Measurements from ENCODE around the gene NALCN. TPM values are rescaled to one million over a fixed set of nuclear protein-coding genes. Genes with fewer than 3 reads are reported as not detected.

NALCN gene
- total RNA-seq, 2 donors from 2014 or later, result not detected

DNA sequence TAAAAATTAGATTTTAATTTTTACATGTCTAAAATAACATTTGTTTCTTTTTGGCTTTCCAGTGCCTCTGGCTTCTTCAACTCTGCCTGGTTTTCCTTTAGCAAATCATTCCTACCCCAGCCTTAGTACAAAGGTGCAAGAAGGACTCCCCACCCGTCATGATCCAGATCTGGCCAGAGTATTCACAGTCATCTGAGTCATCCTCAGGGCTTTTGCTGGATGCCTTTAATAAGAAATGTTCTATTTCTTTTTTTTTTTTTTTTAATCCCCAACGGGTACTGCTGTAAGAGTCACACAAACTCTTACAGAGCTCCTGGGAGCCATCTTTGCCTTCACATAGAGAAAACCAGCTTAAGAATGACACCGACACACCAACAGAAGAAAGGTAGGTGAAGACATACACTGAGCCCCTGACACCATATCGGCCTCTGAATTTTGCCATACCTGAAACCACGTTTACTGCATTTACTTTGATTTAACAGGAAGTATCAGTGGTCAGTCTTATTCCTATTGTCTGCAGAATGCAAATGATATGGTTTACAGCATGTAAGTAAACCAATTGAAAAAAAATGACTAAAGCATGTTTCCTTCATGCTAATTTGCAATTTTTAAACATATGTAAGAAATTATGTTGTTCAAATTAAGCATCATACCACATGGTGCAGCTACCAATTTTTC, 184.4 kb downstream of the NALCN start:
- H3K27me3 Mint-ChIP-seq, result no peaks in the 10 kb centered on the region
- ATAC-seq, result no peak
- H3K9me3 ChIP-seq (ENCODE audit: control insufficient read depth, low read length, poor library complexity, severe bottlenecking), result no peaks in the 10 kb centered on the region
- H3K36me3 Mint-ChIP-seq (ENCODE audit: low read depth), result no peaks in the 10 kb centered on the region
- no peak overlapping the region for H3K27ac Mint-ChIP-seq
- H3K4me1 Mint-ChIP-seq, result no peaks in the 10 kb centered on the region
- H3K4me3 Mint-ChIP-seq, result no peak overlapping the region
- DNase-seq, result no peak

DNA sequence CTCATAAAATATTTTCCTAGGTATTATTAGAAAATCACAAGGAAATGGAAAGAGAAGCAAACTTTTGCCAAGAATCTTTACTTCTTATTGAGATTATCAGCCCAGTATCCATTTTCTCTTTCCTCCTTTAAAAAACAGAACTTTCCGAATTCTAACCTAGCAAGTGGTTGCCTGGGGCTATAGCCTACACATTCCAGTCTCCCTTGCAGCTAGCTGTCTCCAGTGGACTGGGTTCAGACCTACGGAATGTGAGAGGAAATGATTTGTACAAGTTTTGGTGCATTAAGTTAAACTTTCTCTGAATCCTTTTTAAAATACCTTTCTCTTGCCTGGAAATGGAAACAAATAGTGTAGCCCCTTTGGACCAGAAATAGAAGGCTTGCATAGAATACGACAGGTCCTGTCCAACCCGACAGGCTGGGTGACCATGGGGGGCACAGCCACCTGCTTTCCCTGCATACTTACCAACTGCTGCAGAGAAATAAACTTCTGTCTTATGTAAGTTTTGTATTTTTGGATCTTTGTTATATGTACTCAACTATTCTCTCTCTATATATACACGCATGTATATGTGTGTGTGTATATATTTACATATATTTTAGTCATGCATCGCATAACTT, 185.9 kb downstream of the NALCN start:
- Mint-ChIP-seq H3K27ac (no peak overlapping the region), H3K36me3 (ENCODE audit: low read depth) (no peaks in the 10 kb centered on the region), H3K27me3 (no peaks in the 10 kb centered on the region), H3K4me3 (no peak overlapping the region), H3K4me1 (no peaks in the 10 kb centered on the region)
- DNase-seq, result no peak
- no peaks in the 10 kb centered on the region for H3K9me3 ChIP-seq (ENCODE audit: control insufficient read depth, low read length, poor library complexity, severe bottlenecking)
- no peak for ATAC-seq

GRCh38 chr13:101219609-101220265, 196.6 kb downstream of the NALCN start:
- H3K36me3 Mint-ChIP-seq (ENCODE audit: low read depth), result no peaks in the 10 kb centered on the region
- no peaks in the 10 kb centered on the region for H3K4me1 Mint-ChIP-seq
- H3K27ac Mint-ChIP-seq, result no peak overlapping the region

DNA sequence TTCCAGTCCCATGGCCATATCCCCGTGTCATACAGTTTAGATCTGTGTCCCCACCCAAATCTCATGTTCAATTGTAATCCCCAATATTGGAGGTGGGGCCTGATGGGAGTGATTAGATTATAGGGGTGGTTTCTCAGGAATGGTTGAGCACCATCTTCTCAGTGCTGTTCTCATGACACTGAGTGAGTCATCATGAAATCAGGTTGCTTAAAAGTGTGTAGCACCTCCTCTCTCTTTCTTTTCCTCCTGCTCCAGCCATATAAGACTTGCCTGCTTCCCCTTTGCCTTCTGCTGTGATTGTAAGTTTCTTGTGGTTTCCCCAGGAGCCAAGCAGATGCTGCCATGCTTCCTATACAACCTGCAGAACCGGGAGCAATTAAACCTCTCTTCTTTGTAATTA, 197.8 kb downstream of the NALCN start:
- ATAC-seq (no peak), DNase-seq (no peak)
- Mint-ChIP-seq H3K4me1 (no peaks in the 10 kb centered on the region), H3K4me3 (no peak overlapping the region), H3K27ac (no peak overlapping the region), H3K36me3 (ENCODE audit: low read depth) (no peaks in the 10 kb centered on the region), H3K27me3 (no peaks in the 10 kb centered on the region)
- H3K9me3 ChIP-seq (ENCODE audit: control insufficient read depth, low read length, poor library complexity, severe bottlenecking), result no peaks in the 10 kb centered on the region

More at GRCh38 chr13:101219609-101220265, 196.6 kb downstream of the NALCN start:
- DNase-seq, result no peak
- ATAC-seq, result no peak
- Mint-ChIP-seq H3K4me3 (no peak overlapping the region), H3K27me3 (no peaks in the 10 kb centered on the region)
- no peaks in the 10 kb centered on the region for H3K9me3 ChIP-seq (ENCODE audit: control insufficient read depth, low read length, poor library complexity, severe bottlenecking)

DNA sequence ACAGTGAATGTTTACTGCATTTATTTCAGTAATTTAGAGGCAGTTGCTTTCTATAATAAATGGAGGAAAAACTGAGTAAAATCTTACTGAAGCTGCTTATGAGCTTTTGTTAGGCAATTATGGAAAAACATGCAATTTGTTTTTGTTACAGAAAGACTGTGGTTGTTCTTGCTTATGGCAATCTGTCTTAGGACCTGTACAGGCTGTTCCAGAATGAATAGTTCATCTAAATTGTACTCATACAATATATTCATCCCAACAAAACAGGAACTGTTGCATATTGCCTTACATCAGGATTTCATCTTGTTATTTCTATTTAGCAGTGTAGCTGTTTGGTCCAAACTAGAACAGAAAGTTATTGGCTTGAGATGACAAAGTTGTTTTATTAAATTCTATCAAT, 199.2 kb downstream of the NALCN start:
- no peaks in the 10 kb centered on the region for H3K27me3 Mint-ChIP-seq
- no peak overlapping the region for H3K27ac Mint-ChIP-seq
- ATAC-seq (no peak), DNase-seq (no peak)
- no peaks in the 10 kb centered on the region for H3K4me1 Mint-ChIP-seq
- H3K4me3 Mint-ChIP-seq, result no peak overlapping the region
- H3K36me3 Mint-ChIP-seq (ENCODE audit: low read depth), result no peaks in the 10 kb centered on the region
- no peaks in the 10 kb centered on the region for H3K9me3 ChIP-seq (ENCODE audit: control insufficient read depth, low read length, poor library complexity, severe bottlenecking)

DNA sequence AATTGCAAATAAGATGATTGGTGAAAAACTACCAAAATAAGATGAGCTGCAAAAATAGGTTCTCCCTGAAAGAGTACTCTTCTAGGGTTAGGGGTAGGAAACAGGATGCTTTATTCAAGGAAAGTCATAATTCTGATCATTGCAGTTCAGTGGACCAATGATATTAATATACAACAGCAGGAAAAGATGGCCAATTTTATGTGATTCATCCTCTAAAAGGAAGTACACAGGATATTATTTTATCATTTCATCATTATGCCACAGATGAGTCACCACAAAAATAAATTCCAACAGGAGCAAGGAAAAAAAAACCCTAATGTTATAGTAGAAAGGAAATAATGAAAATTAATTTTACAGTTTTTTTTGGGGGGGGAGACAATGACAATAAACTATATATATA, 205.0 kb downstream of the NALCN start:
- no peaks in the 10 kb centered on the region for H3K4me1 Mint-ChIP-seq

GRCh38 chr13:101210774-101211173, 205.5 kb downstream of the NALCN start:
- H3K27ac Mint-ChIP-seq, result no peak overlapping the region
- ATAC-seq, result no peak
- H3K4me3 Mint-ChIP-seq, result no peak overlapping the region
- DNase-seq, result no peak
- no peaks in the 10 kb centered on the region for H3K4me1 Mint-ChIP-seq
- H3K9me3 ChIP-seq (ENCODE audit: control insufficient read depth, low read length, poor library complexity, severe bottlenecking), result no peaks in the 10 kb centered on the region
- no peaks in the 10 kb centered on the region for H3K27me3 Mint-ChIP-seq
- H3K36me3 Mint-ChIP-seq (ENCODE audit: low read depth), result no peaks in the 10 kb centered on the region

More for the DNA sequence above, 205.0 kb downstream of the NALCN start:
- ATAC-seq (no peak), DNase-seq (no peak)
- H3K27ac Mint-ChIP-seq, result no peak overlapping the region
- no peaks in the 10 kb centered on the region for H3K27me3 Mint-ChIP-seq
- no peaks in the 10 kb centered on the region for H3K36me3 Mint-ChIP-seq (ENCODE audit: low read depth)
- H3K4me3 Mint-ChIP-seq, result no peak overlapping the region
- no peaks in the 10 kb centered on the region for H3K9me3 ChIP-seq (ENCODE audit: control insufficient read depth, low read length, poor library complexity, severe bottlenecking)

DNA sequence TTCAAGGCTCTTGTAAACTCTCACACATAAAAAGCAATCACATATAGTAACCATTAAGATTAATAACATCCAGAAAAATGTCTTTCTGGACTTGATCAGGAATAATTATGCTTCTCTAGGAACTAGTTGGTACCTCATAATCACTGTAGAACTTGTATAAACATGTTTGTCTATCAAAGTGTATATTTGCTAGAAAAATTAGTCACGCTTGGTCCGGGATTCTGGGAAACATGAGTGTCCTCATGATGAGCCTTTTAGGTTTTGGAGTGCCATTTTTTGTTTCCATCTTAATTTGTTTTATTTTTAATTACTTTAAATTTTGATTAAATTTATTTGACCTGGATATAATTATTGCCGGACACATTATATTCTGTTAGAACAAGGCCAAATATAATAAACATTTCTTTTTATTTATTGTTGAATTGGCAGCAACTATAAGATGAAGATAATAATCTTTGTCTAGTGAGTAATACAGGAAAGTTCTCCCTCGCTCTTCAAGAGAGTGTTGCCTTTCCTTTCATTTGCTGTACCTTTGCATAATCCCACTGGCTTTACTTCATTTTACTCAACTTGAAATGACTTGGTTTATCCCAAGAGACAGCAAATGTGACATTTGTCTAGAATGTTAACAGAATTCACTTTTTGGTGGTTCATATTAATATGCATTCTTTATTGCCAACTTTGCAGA, 207.0 kb downstream of the NALCN start:
- DNase-seq (no peak), ATAC-seq (no peak)
- H3K9me3 ChIP-seq (ENCODE audit: control insufficient read depth, low read length, poor library complexity, severe bottlenecking), result no peaks in the 10 kb centered on the region
- no peaks in the 10 kb centered on the region for H3K27me3 Mint-ChIP-seq
- no peaks in the 10 kb centered on the region for H3K36me3 Mint-ChIP-seq (ENCODE audit: low read depth)
- H3K4me1 Mint-ChIP-seq, result no peaks in the 10 kb centered on the region
- H3K4me3 Mint-ChIP-seq, result no peak overlapping the region
- H3K27ac Mint-ChIP-seq, result no peak overlapping the region

DNA sequence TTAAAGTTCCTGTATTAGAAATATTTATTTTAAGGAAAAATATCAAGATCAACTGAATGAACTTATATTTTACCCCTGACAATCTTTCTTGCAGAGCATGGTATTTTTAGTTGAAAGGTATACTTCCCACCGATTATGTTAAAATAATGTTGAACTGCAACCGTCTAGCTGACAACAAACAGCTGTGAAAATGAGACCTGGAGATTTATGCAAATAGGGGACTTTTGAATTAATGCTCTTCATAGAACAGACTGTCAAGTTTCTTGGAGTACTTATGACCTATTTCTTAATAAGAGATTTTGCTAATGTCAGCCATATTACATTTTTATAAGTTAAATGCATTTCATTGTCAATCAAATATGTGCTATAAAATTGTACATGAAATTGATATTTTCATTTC, 210.9 kb downstream of the NALCN start:
- Mint-ChIP-seq H3K27me3 (peaks cover 6% of the 10 kb centered on the region), H3K36me3 (ENCODE audit: low read depth) (no peaks in the 10 kb centered on the region), H3K4me1 (no peaks in the 10 kb centered on the region), H3K27ac (no peak overlapping the region), H3K4me3 (no peak overlapping the region)
- DNase-seq, result no peak
- ATAC-seq, result no peak
- no peaks in the 10 kb centered on the region for H3K9me3 ChIP-seq (ENCODE audit: control insufficient read depth, low read length, poor library complexity, severe bottlenecking)

DNA sequence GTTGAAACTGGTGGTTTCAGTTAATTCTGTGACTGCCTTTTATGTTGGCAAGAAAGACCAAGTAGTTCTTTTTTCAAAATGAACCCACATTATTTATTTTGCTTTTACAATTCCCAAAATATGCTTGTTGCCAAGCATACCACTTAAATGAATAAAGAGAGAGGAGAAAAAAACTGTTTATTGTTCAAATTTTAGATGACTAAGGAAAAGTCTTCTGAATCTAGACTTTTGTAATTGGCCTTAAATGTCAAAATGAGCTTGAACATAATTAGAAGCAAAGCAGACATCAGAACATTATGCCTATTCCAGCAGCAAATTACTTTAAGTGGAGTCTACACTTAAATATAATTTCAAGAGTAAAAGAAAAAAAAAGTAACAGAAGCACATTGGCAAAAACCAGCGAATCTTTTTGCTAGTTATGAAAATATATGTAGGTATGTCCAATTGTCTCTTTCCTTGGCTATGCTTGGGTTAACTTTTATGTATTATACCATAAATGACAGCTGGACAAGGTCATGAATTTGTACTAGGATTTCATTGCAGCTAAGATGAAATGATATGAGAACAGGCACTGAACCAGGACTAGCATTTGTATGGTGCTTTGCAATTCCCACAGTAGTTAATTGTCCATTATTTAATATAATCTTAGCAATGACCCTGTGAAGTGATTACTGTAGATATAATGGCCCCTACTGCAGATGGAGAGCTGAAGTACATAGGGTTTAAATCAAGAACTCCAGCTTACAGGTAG, 211.9 kb downstream of the NALCN start:
- Mint-ChIP-seq H3K4me3 (no peak overlapping the region), H3K27me3 (peaks cover 12% of the 10 kb centered on the region), H3K27ac (no peak overlapping the region), H3K36me3 (ENCODE audit: low read depth) (no peaks in the 10 kb centered on the region), H3K4me1 (no peaks in the 10 kb centered on the region)
- ATAC-seq (no peak), DNase-seq (no peak)
- no peaks in the 10 kb centered on the region for H3K9me3 ChIP-seq (ENCODE audit: control insufficient read depth, low read length, poor library complexity, severe bottlenecking)

GRCh38 chr13:101202590-101202989, 213.7 kb downstream of the NALCN start:
- no peak for DNase-seq
- H3K27ac Mint-ChIP-seq, result no peak overlapping the region

DNA sequence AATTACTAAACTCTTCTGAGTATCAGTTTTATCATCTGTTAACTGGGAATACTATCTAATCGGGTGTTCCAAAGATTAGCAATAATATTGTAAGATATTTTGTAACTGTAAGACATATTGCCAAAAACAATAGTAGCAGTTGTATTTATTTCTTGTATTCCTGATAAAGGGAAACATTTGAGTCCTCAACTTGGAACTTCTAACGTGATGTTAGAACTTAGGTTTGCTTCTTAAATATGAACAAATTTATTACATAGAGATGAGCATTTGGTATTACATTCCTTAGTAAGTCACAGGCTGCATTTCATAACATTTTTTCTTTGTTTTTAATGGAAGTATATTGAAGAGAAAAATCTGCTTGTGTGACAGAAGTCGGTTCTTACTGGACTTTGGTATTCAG, 225.3 kb downstream of the NALCN start:
- DNase-seq, result no peak
- no peak overlapping the region for H3K4me3 Mint-ChIP-seq
- ATAC-seq, result no peak
- no peaks in the 10 kb centered on the region for H3K36me3 Mint-ChIP-seq (ENCODE audit: low read depth)
- peaks cover 6% of the 10 kb centered on the region for H3K27me3 Mint-ChIP-seq
- H3K4me1 Mint-ChIP-seq, result peaks cover 2% of the 10 kb centered on the region
- no peak overlapping the region for H3K27ac Mint-ChIP-seq
- H3K9me3 ChIP-seq (ENCODE audit: control insufficient read depth, low read length, poor library complexity, severe bottlenecking), result no peaks in the 10 kb centered on the region

More at GRCh38 chr13:101202590-101202989, 213.7 kb downstream of the NALCN start:
- Mint-ChIP-seq H3K27me3 (peaks cover 19% of the 10 kb centered on the region), H3K36me3 (ENCODE audit: low read depth) (peaks cover 2% of the 10 kb centered on the region), H3K4me3 (no peak overlapping the region), H3K4me1 (no peaks in the 10 kb centered on the region)
- H3K9me3 ChIP-seq (ENCODE audit: control insufficient read depth, low read length, poor library complexity, severe bottlenecking), result no peaks in the 10 kb centered on the region
- ATAC-seq, result no peak

DNA sequence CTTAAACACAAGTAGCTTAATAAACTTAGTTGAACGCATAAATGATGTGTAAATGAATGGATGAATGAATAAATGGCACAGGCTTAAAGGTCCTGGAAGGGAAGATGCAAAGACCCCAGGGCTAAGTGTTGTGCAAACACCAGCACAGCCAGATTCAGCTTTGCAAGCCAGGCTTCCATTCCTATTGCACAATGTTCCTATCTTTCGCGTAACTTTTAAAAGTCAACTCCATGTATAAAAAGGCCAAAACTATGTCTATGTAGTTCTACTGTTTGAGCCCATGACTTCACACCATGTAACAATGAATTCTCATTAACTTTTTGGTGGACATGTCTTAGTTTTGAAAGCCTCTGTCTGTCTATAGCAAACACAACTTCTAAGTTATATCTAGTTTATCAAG, 226.0 kb downstream of the NALCN start:
- no peaks in the 10 kb centered on the region for H3K4me1 Mint-ChIP-seq
- no peaks in the 10 kb centered on the region for H3K36me3 Mint-ChIP-seq (ENCODE audit: low read depth)
- H3K9me3 ChIP-seq (ENCODE audit: control insufficient read depth, low read length, poor library complexity, severe bottlenecking), result no peaks in the 10 kb centered on the region
- H3K27me3 Mint-ChIP-seq, result no peaks in the 10 kb centered on the region
- H3K27ac Mint-ChIP-seq, result no peak overlapping the region
- no peak overlapping the region for H3K4me3 Mint-ChIP-seq
- DNase-seq, result no peak
- no peak for ATAC-seq
